GM12891 (cell line): ENCODE data around the gene MED27.

Source experiments
- DNase-seq: peaks from one replicate; pipeline ENCODE4 v3.0.0; 2011; ENCODE audit warnings: low spot score; ENCODE audit not compliant: insufficient read length
- FAIRE-seq: peaks from 2 replicates; lab custom pipeline; 2011; peaks lifted over from hg19 to GRCh38; lab: Jason Lieb, UNC
- PAX5 ChIP-seq: IDR thresholded peaks from 2 replicates; pipeline ENCODE4 v1.6.1; 2011; ENCODE audit warnings: low read length, moderate library complexity, mild to moderate bottlenecking; ENCODE audit not compliant: insufficient read depth, severe bottlenecking
- POLR2A ChIP-seq: IDR thresholded peaks from 2 replicates; pipeline ENCODE4 v1.6.1; 2011; ENCODE audit warnings: low read depth, low read length, control low read depth
- POLR2AphosphoS5 ChIP-seq: IDR thresholded peaks from 2 replicates; pipeline ENCODE4 v1.6.1; 2011; ENCODE audit warnings: low read depth, low read length, control low read depth
- POU2F2 ChIP-seq: IDR thresholded peaks from 2 replicates; pipeline ENCODE4 v1.6.1; 2011; ENCODE audit warnings: low read depth, mild to moderate bottlenecking, control low read depth, low read length, moderate library complexity
- SPI1 ChIP-seq: IDR thresholded peaks from 2 replicates; pipeline ENCODE4 v1.6.1; 2011; ENCODE audit warnings: low read depth, low read length, control low read depth
- TAF1 ChIP-seq: IDR thresholded peaks from 2 replicates; pipeline ENCODE4 v1.6.1; 2011; ENCODE audit warnings: low read depth, low read length, control low read depth

The MED27 gene

GRCh38 chr9:131834721-131835120, 244.9 kb downstream of the MED27 start:
- TF ChIP-seq PAX5 (no peak), TAF1 (no peak), SPI1 (no peak), POLR2AphosphoS5 (no peak), POLR2A (no peak), POU2F2 (no peak)
- FAIRE-seq (no peak), DNase-seq (no peak)

GRCh38 chr9:131833906-131834305, 245.8 kb downstream of the MED27 start:
- TF ChIP-seq SPI1, result no peak
- TF ChIP-seq TAF1, result no peak
- no peak for TF ChIP-seq PAX5
- no peak for TF ChIP-seq POLR2A
- no peak for TF ChIP-seq POLR2AphosphoS5
- TF ChIP-seq POU2F2, result no peak
- FAIRE-seq (no peak), DNase-seq (no peak)

GRCh38 chr9:131833083-131833482, 246.6 kb downstream of the MED27 start:
- no peak for DNase-seq
- no peak for TF ChIP-seq PAX5
- no peak for TF ChIP-seq POLR2AphosphoS5
- TF ChIP-seq SPI1, result no peak
- FAIRE-seq, result no peak

GRCh38 chr9:131831380-131832165, 248.1 kb downstream of the MED27 start:
- TF ChIP-seq SPI1 (no peak), POLR2A (no peak), PAX5 (no peak), POLR2AphosphoS5 (no peak), POU2F2 (no peak), TAF1 (no peak)
- no peak for FAIRE-seq
- DNase-seq, result no peak

DNA sequence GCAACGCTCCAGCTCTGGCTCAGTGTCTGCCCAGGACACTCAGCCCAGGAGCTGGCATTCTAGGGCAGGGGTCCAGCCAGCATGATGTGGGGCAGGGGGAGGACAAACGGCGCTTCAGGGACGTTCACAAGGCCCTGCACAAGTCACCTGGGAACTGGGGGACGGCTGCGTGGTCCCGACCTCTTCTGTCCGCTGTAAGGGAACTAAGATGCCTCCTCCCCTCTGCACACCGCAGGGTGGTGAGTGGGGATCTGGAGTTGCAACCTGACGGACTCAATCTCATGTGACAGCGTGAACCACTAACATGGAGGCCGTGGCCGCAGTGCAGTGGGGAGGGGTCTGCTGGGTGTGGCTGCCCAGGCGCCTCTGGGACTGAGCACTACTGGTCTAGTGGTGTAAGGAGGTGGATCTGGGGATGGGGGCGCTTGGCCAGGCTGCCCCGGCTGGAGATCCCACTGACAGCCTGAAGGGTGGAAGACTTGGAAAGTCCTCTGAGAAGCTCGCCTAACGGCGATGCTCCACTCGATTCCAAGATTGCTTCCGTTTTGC, 251.8 kb downstream of the MED27 start:
- TF ChIP-seq PAX5 (no peak), POLR2A (no peak), SPI1 (no peak), POU2F2 (no peak), TAF1 (no peak), POLR2AphosphoS5 (no peak)
- DNase-seq, result no peak

GRCh38 chr9:131826966-131827525, 252.6 kb downstream of the MED27 start:
- DNase-seq (no peak), FAIRE-seq (no peak)
- TF ChIP-seq SPI1 (no peak), POLR2AphosphoS5 (no peak), TAF1 (no peak), POLR2A (no peak), PAX5 (no peak), POU2F2 (no peak)

More for the DNA sequence above, 251.8 kb downstream of the MED27 start:
- no peak for FAIRE-seq

DNA sequence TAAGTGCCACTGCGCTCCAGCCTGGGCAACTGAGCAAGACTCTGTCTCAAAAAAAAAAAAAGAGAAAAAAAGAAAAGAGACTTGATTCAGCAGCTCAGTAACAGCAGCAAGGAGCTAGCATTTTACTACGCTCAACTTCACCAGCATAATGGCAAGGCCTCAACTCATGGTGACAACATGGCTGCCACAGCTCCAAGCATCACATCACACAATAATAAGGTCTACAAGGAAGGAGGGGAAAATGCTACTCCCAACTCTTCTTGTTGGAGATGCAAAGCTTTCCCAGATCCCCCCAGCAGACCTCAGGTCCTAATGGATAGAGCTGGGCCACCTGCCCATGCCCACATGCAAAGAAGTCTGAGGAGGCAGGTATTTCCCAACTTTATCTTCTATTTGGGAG, 253.6 kb downstream of the MED27 start:
- TF ChIP-seq TAF1 (no peak), SPI1 (no peak), POLR2AphosphoS5 (no peak), PAX5 (no peak), POLR2A (no peak), POU2F2 (no peak)
- no peak for FAIRE-seq
- no peak for DNase-seq

- DNase-seq, result no peak
- TF ChIP-seq SPI1 (no peak), POLR2AphosphoS5 (no peak), POLR2A (no peak), TAF1 (no peak), POU2F2 (no peak), PAX5 (no peak)
- no peak for FAIRE-seq
Measured at GRCh38 chr9:131824953-131825495, 254.6 kb downstream of the MED27 start.

DNA sequence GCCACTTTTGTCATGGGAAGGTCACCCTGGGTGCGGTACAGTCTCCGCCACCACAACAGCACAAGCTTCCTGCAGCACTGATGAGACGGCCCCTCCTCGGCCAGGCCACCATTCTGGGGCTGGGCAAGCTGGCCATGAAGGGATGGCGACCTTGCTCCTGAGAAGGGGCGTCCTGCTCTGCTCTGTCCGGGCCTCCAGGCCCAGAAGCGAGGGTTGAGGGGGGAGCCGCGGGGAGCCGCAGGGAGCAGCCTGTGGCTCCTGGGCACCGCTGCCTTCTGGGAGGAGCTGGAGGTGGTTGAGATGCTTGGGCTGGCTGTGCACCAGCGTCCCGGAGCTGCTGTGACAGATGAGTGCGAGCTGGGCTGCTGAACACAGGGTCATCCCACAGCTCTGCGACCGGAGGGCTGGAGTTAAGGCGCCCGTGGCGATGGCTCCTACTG, 255.5 kb downstream of the MED27 start:
- DNase-seq, result no peak
- TF ChIP-seq POLR2A (no peak), SPI1 (no peak), PAX5 (no peak), POLR2AphosphoS5 (no peak), TAF1 (no peak), POU2F2 (no peak)
- FAIRE-seq, result no peak

DNA sequence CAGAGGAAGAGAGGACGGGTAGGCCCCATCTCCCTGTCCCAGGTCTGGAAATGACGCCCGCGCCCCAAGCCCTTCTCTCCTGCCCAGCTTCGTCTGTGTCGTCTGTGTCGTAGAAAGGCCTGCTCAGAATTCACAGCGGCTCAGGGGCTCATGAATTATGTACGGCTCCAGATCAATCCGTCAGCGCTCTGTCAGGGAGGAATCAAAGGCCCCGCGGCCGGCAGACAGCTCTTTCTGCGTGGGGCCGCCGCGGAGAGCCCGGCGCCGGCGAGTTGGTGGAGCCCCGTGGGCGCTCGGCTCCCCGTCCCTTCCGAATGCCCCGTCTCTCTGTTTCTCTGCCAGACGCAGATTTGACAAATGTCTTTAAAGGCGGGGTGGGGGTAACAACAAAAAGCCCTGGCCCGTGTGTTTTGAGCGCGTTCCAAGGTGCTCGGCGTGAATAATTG, 255.9 kb downstream of the MED27 start:
- DNase-seq (no peak), FAIRE-seq (no peak)
- no peak for TF ChIP-seq PAX5
- no peak for TF ChIP-seq SPI1
